K562 (cell line): ENCODE results near the gene HAP1. TPM values are rescaled to one million over a fixed set of nuclear protein-coding genes. Genes with fewer than 3 reads are reported as not detected.

Experiments
- ATAC-seq: fragments of 200-7000 bp; cut with Tn5 transposase; 3 replicates; pipeline ENCODE4 v1.9.1; 2020; ENCODE audit warnings: moderate library complexity
- BruUV-seq: library from RNA; stranded (reverse); fragments of 400-500 nt; replicated peaks from 2 replicates; lab custom pipeline; 2021; lab: Mats Ljungman, UMichigan
- CTCF ChIA-PET: fragments of 300-600 bp; formaldehyde crosslinking; extraction: SDS; loops from one replicate; lab custom pipeline; 2021; ENCODE audit warnings: low intra/inter-chr PET ratio; lab: Yijun Ruan, JAX
- POLR2A ChIA-PET: fragments of 300-600, 350-650 bp; sonication (Branson Sonifier 250); formaldehyde crosslinking; extraction: SDS; loops from one replicate; lab custom pipeline; 2021; ENCODE audit warnings: antibody characterized with exemption, inconsistent platforms; lab: Yijun Ruan, JAX
- DNase-seq, 4 experiments: peaks; one replicate each; pipeline versions ENCODE4 v3.0.0 to v3.0.0-alpha.2; 2011 to 2018; ENCODE audit warnings: low spot score in 3 of 4, mixed read lengths in 3 of 4; ENCODE audit errors: extremely low read depth in 1 of 4
- FAIRE-seq: peaks from 2 replicates; lab custom pipeline; 2011; peaks lifted over from hg19 to GRCh38; lab: Jason Lieb, UNC
- H2AFZ ChIP-seq: 2 replicates; pipeline ENCODE4 v1.6.0; 2011; ENCODE audit warnings: low read depth, low read length, control low read depth, inconsistent platforms
- H3K27ac ChIP-seq: fragments of 200-600 bp; 3 replicates; pipeline ENCODE4 v1.8.0; 2011; ENCODE audit warnings: low read depth, mild to moderate bottlenecking, control low read depth, inconsistent platforms, low read length, moderate library complexity, mixed read lengths; ENCODE audit errors: extremely low read depth
- H3K27me3 ChIP-seq, 2 experiments: fragments of 300-600 bp in 1 of 2; 2 replicates in 1 of 2; 3 replicates in 1 of 2; pipeline versions ENCODE4 v1.6.0 to v1.8.0; 2011; ENCODE audit warnings: inconsistent platforms in 2 of 2, low read length in 2 of 2, mild to moderate bottlenecking in 1 of 2, mixed read lengths in 1 of 2, moderate library complexity in 1 of 2; ENCODE audit not compliant: control insufficient read depth in 2 of 2, insufficient read depth in 2 of 2
- H3K36me3 ChIP-seq: fragments of 300-600 bp; 3 replicates; pipeline ENCODE4 v1.8.0; 2011; ENCODE audit warnings: mild to moderate bottlenecking, low read length, inconsistent platforms; ENCODE audit not compliant: control insufficient read depth, insufficient read depth
- H3K4me1 ChIP-seq, 2 experiments: fragments of 200-600 bp in 1 of 2; replicated peaks in 1 of 2; 2 replicates in 1 of 2; 3 replicates in 1 of 2; pipeline versions ENCODE4 v1.5.1 to v1.8.0; 2011; ENCODE audit warnings: inconsistent platforms in 2 of 2, low read length in 2 of 2, mild to moderate bottlenecking in 1 of 2, mixed read lengths in 1 of 2, moderate library complexity in 1 of 2; ENCODE audit not compliant: control insufficient read depth in 2 of 2, insufficient read depth in 2 of 2
- H3K4me2 ChIP-seq: 2 replicates; pipeline ENCODE4 v1.6.1; 2011; ENCODE audit warnings: low read length, control low read depth, inconsistent platforms, mixed read lengths; ENCODE audit not compliant: insufficient read depth
- H3K4me3 ChIP-seq: fragments of 200-600 bp; sonication (generic), shearing (Covaris generic); 2 replicates; pipeline ENCODE4 v1.5.1; 2016; ENCODE audit warnings: control low read depth, inconsistent platforms
- H3K79me2 ChIP-seq: fragments of 200-600 bp; 3 replicates; pipeline ENCODE4 v1.8.0; 2011; ENCODE audit warnings: low read length, inconsistent platforms; ENCODE audit not compliant: control insufficient read depth, insufficient read depth
- H3K9ac ChIP-seq, 2 experiments: 2 replicates each; pipeline versions ENCODE4 v1.6.0 to v1.6.1; 2011; ENCODE audit warnings: low read depth in 2 of 2, low read length in 2 of 2, control low read depth in 1 of 2, inconsistent platforms in 1 of 2, mild to moderate bottlenecking in 1 of 2, mixed read lengths in 1 of 2; ENCODE audit not compliant: insufficient read depth in 1 of 2
- H3K9me1 ChIP-seq: one replicate; pipeline ENCODE4 v1.6.0; 2011; ENCODE audit warnings: inconsistent platforms, mild to moderate bottlenecking, low read length, moderate library complexity; ENCODE audit not compliant: control insufficient read depth, insufficient read depth
- H3K9me3 ChIP-seq: replicated peaks from 2 replicates; pipeline ENCODE4 v1.5.1; 2011; ENCODE audit warnings: low read depth, low read length, inconsistent platforms; ENCODE audit not compliant: control insufficient read depth, insufficient read depth
- H4K20me1 ChIP-seq: replicated peaks from 2 replicates; pipeline ENCODE4 v1.6.1; 2011; ENCODE audit warnings: low read length, inconsistent platforms, mixed read lengths; ENCODE audit not compliant: control insufficient read depth, insufficient read depth
- ESRRB ChIP-seq: fragments of 250-450 bp; sonication (Bioruptor Pico); IDR thresholded peaks from 2 replicates; pipeline ENCODE4 v1.5.0; 2020; ENCODE audit warnings: mild to moderate bottlenecking, moderate library complexity, borderline replicate concordance
- NR1H2 ChIP-seq: sonication (generic); formaldehyde crosslinking; IDR thresholded peaks from 2 replicates; pipeline ENCODE4 v1.4.0; 2020; ENCODE audit warnings: mild to moderate bottlenecking, missing genetic modification reagents
- ZBTB11 ChIP-seq, 3 experiments: fragments of 200-800 bp in 1 of 3; fragments of 250-450 bp in 1 of 3; fragments of 450-650 bp in 1 of 3; sonication (Bioruptor Pico) in 1 of 3; sonication (Bioruptor generic) in 1 of 3; formaldehyde crosslinking in 1 of 3; IDR thresholded peaks; 2 replicates each; pipeline versions ENCODE4 v1.6.1 to v1.8.0; 2016 to 2022; ENCODE audit warnings: mild to moderate bottlenecking in 2 of 3, missing genetic modification characterization in 2 of 3, missing compliant biosample characterization in 1 of 3, moderate library complexity in 1 of 3
- ZNF253 ChIP-seq: fragments of 250-450 bp; sonication (Bioruptor Pico); conservative IDR thresholded peaks from 2 replicates; pipeline ENCODE4 v1.6.1; 2021; ENCODE audit warnings: mild to moderate bottlenecking
- ZNF436 ChIP-seq: fragments of 250-450, 450-650 bp; sonication (Bioruptor Pico); formaldehyde crosslinking; IDR thresholded peaks from 2 replicates; pipeline ENCODE4 v1.7.0; 2020; ENCODE audit warnings: mild to moderate bottlenecking
- WGBS: fragments of 100-300 bp; shearing (Covaris generic); methylation state at CpG from one replicate; pipeline ENCODE4 v1.1.6; 2016; ENCODE audit warnings: low coverage, mixed read lengths; ENCODE audit not compliant: insufficient coverage; ENCODE audit errors: missing lambda C conversion rate; 5-methylcytosine and 5-hydroxymethylcytosine counted together
- in situ Hi-C: fragments of 300-500 bp; cut with MboI; formaldehyde crosslinking; loops from 4 replicates; pipeline ENCODE4 v1.15.0; 2018; ENCODE audit warnings: inconsistent platforms, mixed read lengths
- intact Hi-C: fragments of 100-400 bp; cut with micrococcal nuclease; formaldehyde crosslinking; loops from 2 replicates; pipeline ENCODE4 v1.14.2; 2022
- polyA plus RNA-seq, 8 experiments: library from polyadenylated mRNA; depleted of rRNA in 4 of 8; stranded (reverse) in 5 of 8; unstranded in 3 of 8; fragments of >200 nt; fragmentation: Nextera tagmentation in 2 of 8; fragmentation: Illumina TruSeq in 1 of 8; extraction: Ambion mirVana in 2 of 8; extraction: Trizol in 1 of 8; gene quantifications; 2 replicates each; pipeline versions ENCODE4 v1.2.1 to v1.2.3, GENCODE V29; 2011 to 2014; ENCODE audit warnings: inconsistent platforms in 1 of 8, missing spikeins in 1 of 8
- total RNA-seq, 7 experiments: library from RNA; depleted of rRNA in 6 of 7; stranded (reverse); fragments of >200 nt in 6 of 7; fragmentation: Illumina TruSeq in 2 of 7; extraction: Trizol in 2 of 7; gene quantifications; 2 replicates each; pipeline versions ENCODE4 v1.2.1 to v1.2.3, GENCODE V29; 2011 to 2021; ENCODE audit warnings: low replicate concordance in 1 of 7

HAP1 gene
- total and polyA plus RNA-seq, 9 of the 15 experiments (the other 6 are each of a cell fraction or from before 2014, with no cell fraction given), result under 0.01 to 0.09 (median 0.04) TPM; not detected in 6

GRCh38 chr17:41741709-41742108 is 7.3 kb upstream of the HAP1 start:
- in situ Hi-C loops, result loop anchor here (25.0 kb wide), 1 partner anchor 371 kb away; the partner anchor contains the start of genes DHX58, HSPB9 and KAT2A
- ChIA-PET CTCF (no interaction called here), POLR2A (interaction anchor here (0.7 to 1.8 kb wide), 5 partner anchors 11 to 260 kb away, joined by 3 to 5 read pairs (median 4); partner anchors contain the start of gene JUP)
- no peak for ATAC-seq
- Histone ChIP-seq H3K27ac (no peak overlapping the region), H3K36me3 (no peaks in the 10 kb centered on the region), H3K4me1 (peaks cover 4 to 11% of the 10 kb centered on the region in 2 experiments; a peak in 4 of 5 replicates), H3K27me3 (peaks cover 8 to 22% of the 10 kb centered on the region in 2 experiments; a peak in 4 of 5 replicates), H3K4me2 (no peak overlapping the region), H3K9me1 (no peaks in the 10 kb centered on the region), H3K4me3 (no peak overlapping the region), H2AFZ (no peak overlapping the region), H4K20me1 (no peaks in the 10 kb centered on the region; the same call in 1 of the 2 replicates), H3K9ac (no peak overlapping the region), H3K79me2 (no peaks in the 10 kb centered on the region), H3K9me3 (no peaks in the 10 kb centered on the region)
- WGBS, result 52% methylated on average over 9 of the region's 9 CpGs
- no TSS peak for BruUV-seq
- intact Hi-C loops, result no loop called here
- DNase-seq, result no peak
- TF ChIP-seq ZNF436 (CRISPR knock-in tag) (no peak), ZNF253 (CRISPR knock-in tag) (no peak), ZBTB11 (CRISPR knock-in tag; IDR thresholded peaks at IDR 0.05) (no peak), ESRRB (no peak), NR1H2 (CRISPR knock-in tag) (no peak)
- FAIRE-seq, result no peak
